IPS-20b (cell line): Measurements from ENCODE around the gene WSB1.

Source experiments
- H3K27ac ChIP-seq: one replicate; pipeline ENCODE4 v1.5.1; 2013; ENCODE audit warnings: low read length
- H3K27me3 ChIP-seq: 2 replicates; pipeline ENCODE4 v1.6.1; 2013; ENCODE audit warnings: mild to moderate bottlenecking, low read length, inconsistent platforms; ENCODE audit not compliant: insufficient read depth
- H3K36me3 ChIP-seq: 2 replicates; pipeline ENCODE4 v1.6.1; 2013; ENCODE audit warnings: low read depth, mild to moderate bottlenecking, inconsistent platforms, low read length, moderate library complexity; ENCODE audit not compliant: insufficient read depth
- H3K4me1 ChIP-seq: 2 replicates; pipeline ENCODE4 v1.6.1; 2013; ENCODE audit warnings: mild to moderate bottlenecking, control low read depth, inconsistent platforms, low read length, moderate library complexity; ENCODE audit not compliant: insufficient read depth
- H3K4me3 ChIP-seq: 2 replicates; pipeline ENCODE4 v1.5.1; 2013; ENCODE audit warnings: mild to moderate bottlenecking, low read length, inconsistent platforms
- H3K9ac ChIP-seq: 2 replicates; pipeline ENCODE4 v1.6.1; 2013; ENCODE audit warnings: low read depth, mild to moderate bottlenecking, inconsistent platforms, low read length, moderate library complexity
- H3K9me3 ChIP-seq: 2 replicates; pipeline ENCODE4 v1.6.1; 2013; ENCODE audit warnings: mild to moderate bottlenecking, low read depth, low read length, inconsistent platforms; ENCODE audit not compliant: insufficient read depth

Gene WSB1

DNA sequence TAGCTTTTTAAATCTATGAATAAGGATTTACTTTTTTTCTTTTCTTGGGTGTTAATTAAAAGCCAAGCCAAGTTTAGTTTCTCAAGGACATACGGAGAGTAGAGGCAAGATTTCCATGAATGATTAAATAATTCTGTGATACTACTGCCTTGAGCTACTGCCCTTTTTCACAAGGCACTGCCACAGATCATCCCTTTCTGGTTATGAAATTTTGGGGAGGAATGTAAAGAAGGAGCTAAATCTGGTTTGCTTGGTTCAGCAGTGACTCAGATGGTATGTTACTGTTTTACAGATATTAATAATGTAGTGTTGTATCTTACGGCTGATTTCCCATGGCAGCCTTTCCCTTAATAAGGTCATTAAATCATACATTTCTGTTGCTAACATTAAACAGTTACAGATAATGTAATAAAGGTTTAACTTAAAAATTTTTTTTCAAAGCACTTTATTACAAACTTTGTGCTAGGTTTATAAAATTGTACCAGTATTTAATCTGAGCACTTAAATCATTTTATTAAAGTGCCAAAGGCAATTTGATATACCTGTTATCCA is 2.6 kb downstream of the WSB1 start:
- Histone ChIP-seq H3K4me3 (peak overlapping the region; percentile 94), H3K27ac (no peak overlapping the region)

DNA sequence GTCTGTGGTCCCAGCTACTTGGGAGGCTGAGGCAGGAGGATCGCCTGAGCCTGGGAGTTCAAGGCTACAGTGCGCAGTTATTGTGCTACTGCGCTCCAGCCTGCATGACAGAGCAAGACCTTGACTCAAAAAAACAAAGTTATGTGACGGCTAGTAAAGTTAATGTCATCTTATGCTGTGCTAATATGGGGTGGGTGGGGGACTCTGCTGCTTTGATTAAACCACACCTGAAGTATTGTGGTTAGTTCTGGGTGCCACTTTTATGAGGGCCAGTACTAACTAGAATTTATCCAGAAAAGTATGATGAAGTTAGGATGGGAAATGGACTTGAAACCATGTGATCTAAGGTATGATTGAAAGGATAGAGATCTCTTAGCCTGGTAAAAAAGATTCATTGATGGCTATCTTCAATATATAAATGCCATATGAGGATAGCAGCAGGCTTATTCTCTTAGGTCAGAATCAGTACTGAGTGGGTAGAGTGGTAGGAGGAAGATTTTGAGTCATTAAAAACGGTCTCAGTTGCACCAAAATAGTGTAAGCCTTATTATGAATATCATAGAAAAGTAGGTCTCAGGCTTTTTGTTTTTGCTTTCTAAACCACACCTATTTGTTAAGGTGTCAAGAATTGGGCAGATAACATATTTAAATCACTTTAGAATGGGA is 5.6 kb downstream of the WSB1 start:
- Histone ChIP-seq H3K27me3 (no peaks in the 10 kb centered on the region), H3K36me3 (peaks cover 13% of the 10 kb centered on the region), H3K9me3 (no peaks in the 10 kb centered on the region), H3K9ac (no peak overlapping the region), H3K4me3 (no peak overlapping the region), H3K4me1 (peaks cover 11% of the 10 kb centered on the region; the same call in 1 of the 2 replicates), H3K27ac (no peak overlapping the region)

More for the DNA sequence above, 2.6 kb downstream of the WSB1 start:
- peak overlapping the region; percentile 93; the same call in 1 of the 2 replicates for H3K9ac ChIP-seq
- H3K27me3 ChIP-seq, result no peaks in the 10 kb centered on the region
- H3K4me1 ChIP-seq, result peaks cover 17% of the 10 kb centered on the region; the same call in 1 of the 2 replicates
- no peaks in the 10 kb centered on the region for H3K9me3 ChIP-seq
- no peaks in the 10 kb centered on the region for H3K36me3 ChIP-seq

DNA sequence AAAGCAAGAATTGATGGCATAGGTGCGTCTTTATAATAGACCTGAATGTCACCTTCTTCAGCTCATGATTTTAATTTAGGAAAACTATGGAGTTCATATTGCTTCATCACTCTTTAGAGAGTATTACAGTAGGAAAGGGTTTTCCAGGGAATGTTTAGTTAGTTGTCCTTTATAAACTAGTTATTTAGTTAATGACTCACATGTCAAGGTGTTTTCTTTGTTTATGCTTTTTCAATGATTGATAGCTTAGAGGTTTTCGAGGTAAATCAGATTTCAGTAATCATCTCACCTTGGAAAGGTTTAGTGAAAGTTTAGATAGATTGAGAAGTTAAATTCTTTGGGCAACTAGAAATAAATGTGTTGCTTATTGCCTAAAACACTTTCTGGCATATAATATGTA is 9.8 kb downstream of the WSB1 start:
- Histone ChIP-seq H3K4me3 (no peak overlapping the region), H3K27me3 (no peaks in the 10 kb centered on the region), H3K36me3 (peaks cover 55% of the 10 kb centered on the region), H3K4me1 (no peaks in the 10 kb centered on the region), H3K9me3 (no peaks in the 10 kb centered on the region), H3K27ac (no peak overlapping the region), H3K9ac (no peak overlapping the region)

DNA sequence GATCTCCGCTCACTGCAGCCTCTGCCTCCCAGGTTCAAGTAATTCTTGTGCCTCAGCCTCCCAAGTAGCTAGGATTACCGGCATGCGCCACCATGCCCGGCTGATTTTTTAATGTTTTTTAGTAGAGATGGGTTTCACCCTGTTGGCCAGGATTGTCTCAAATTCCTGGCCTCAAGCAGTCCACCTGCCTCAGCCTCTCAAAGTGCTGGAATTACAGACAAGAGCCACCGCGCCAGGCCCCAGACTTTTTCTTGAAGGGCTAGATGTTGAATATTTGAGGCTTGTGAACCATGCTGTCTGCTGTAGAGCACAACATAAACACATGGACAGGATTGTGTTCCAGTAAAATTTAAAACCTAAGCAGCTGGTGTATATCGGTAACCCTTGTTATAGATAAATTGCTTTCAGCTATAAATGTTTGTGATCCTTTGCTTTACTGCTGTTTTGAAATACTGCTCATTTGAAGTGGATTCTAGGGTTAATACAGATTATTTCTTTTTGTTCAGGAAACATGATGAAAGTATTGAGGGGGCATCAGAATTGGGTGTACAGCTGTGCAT is 12.4 kb downstream of the WSB1 start:
- H3K27ac ChIP-seq, result no peak overlapping the region
- no peaks in the 10 kb centered on the region for H3K27me3 ChIP-seq
- no peak overlapping the region for H3K4me3 ChIP-seq
- H3K4me1 ChIP-seq, result no peaks in the 10 kb centered on the region
- no peaks in the 10 kb centered on the region for H3K9me3 ChIP-seq
- peaks cover 81% of the 10 kb centered on the region for H3K36me3 ChIP-seq
- no peak overlapping the region for H3K9ac ChIP-seq

DNA sequence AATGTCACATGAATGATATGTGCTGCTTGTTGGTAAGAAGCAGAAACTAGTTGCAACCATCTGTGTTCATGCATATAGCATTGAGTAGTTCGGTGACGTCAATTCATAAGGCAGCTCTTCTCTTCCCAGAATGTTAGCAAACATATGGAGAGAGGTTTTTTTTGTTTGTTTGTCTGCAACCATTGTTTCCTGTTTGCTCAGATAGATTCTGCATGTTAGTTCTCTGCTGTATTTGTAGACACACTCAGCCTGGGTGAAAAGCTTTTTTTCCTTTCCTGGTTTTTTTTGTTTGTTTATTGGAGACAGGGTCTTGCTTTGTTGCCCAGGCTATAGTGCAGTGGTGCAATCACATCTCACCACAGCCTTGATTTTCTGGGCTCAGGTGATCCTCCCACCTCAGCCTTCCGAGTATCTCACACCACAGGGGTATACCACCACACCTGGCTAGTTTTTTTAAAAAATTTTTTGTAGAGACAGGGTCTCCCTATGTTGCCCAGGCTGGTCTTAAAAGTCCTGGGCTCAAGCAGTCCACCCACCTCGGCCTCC is 16.7 kb downstream of the WSB1 start:
- Histone ChIP-seq H3K36me3 (peaks cover 98% of the 10 kb centered on the region), H3K4me3 (no peak overlapping the region), H3K27me3 (no peaks in the 10 kb centered on the region), H3K9me3 (no peaks in the 10 kb centered on the region), H3K9ac (no peak overlapping the region), H3K27ac (no peak overlapping the region), H3K4me1 (no peaks in the 10 kb centered on the region)

DNA sequence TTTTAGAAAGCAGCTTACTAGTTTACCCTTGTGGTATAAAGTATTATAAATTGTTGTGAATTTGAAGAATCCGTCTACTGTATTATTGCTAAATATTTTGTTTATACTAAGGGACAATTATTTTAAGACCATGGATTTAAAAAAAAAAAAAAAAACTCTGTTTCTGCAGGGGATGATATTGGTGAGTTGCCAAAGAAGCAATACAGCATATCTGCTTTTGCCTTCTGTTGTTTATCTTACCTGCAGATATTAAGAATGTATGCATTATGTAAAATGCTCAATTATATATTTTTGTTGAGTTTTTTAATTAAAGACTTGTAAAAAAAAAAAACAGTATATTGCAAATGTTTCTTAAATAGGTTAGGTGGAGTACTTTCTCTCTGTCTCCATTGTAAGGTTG is 19.4 kb downstream of the WSB1 start:
- no peaks in the 10 kb centered on the region for H3K4me1 ChIP-seq
- H3K36me3 ChIP-seq, result peaks cover 90% of the 10 kb centered on the region
- no peak overlapping the region for H3K9ac ChIP-seq
- no peak overlapping the region for H3K4me3 ChIP-seq
- H3K27ac ChIP-seq, result no peak overlapping the region
- H3K9me3 ChIP-seq, result no peaks in the 10 kb centered on the region
- H3K27me3 ChIP-seq, result no peaks in the 10 kb centered on the region

DNA sequence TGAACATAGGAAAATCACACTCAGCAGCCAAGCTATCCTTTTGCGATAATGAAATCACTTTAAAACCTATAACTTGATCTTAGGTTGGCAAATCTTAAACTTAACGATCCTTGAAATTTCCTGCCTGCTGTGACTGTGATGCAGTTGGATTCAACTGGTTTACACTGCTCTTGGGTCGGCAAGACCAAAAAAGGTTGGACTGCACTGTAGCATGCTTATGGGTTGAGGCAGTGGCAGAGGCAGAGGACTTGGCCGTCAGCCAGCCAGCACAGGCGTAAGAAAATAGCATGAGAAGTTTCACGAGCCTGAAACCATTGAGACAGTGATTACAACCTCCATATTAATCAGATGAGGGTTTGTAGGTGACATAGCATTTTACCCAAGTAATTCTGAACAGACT is 21.4 kb downstream of the WSB1 start:
- no peak overlapping the region for H3K27ac ChIP-seq
- H3K4me3 ChIP-seq, result no peak overlapping the region
- H3K4me1 ChIP-seq, result no peaks in the 10 kb centered on the region
- H3K9me3 ChIP-seq, result no peaks in the 10 kb centered on the region
- peaks cover 76% of the 10 kb centered on the region for H3K36me3 ChIP-seq
- no peaks in the 10 kb centered on the region for H3K27me3 ChIP-seq
- no peak overlapping the region for H3K9ac ChIP-seq

DNA sequence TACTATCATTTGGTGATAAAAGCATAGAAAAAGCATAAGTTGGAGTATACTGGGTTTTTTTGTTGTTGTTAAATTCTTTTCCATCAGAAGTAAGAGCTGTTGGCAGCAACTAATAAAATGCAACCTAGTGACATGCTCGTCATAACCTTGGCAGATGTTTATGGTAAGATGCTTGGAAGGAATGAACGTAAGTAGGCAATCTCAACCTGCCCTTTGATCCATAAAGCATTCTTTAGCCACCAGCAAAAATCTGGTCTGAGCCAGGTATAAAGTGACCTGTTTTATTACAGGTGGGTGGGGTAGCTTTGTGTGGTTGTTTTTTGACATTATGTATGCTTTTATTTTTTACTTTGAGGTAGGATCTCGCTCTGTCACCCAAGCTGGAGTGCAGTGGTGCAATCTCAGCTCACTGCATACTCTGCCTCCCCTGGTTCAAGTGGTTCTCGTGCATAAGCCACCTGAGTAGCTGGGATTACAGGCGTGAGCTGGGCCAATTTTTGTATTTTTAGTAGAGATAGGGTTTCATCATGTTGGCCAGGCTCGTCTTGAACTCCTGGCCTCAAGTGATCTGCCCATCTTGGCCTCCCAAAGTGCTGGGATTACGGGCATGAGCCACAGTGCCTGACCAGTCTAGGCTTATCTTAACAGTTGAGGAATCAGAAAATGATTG is 22.0 kb downstream of the WSB1 start:
- Histone ChIP-seq H3K9ac (no peak overlapping the region), H3K27ac (no peak overlapping the region), H3K36me3 (peaks cover 69% of the 10 kb centered on the region)

DNA sequence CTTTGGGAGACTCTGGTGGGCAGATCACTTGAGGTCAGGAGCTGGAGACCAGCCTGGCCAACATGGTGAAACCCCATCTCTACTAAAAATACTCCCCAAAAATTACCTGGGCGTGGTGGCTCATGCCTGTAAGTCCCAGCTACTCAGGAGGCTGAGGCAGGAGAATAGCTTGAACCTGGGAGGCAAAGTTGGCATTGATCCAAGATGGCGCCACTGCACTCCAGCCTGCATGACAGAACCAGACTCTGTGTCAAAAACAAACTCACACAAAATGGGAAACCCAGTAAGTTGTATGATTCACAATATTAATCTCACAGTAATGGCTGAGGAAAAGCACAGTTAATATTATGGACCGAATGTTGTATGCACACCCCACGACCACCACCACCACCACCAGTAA is 24.3 kb downstream of the WSB1 start:
- H3K4me3 ChIP-seq, result no peak overlapping the region
- no peaks in the 10 kb centered on the region for H3K4me1 ChIP-seq
- peaks cover 46% of the 10 kb centered on the region for H3K36me3 ChIP-seq
- no peaks in the 10 kb centered on the region for H3K9me3 ChIP-seq
- H3K27ac ChIP-seq, result no peak overlapping the region
- H3K27me3 ChIP-seq, result no peaks in the 10 kb centered on the region
- H3K9ac ChIP-seq, result no peak overlapping the region

More for the DNA sequence above, 22.0 kb downstream of the WSB1 start:
- Histone ChIP-seq H3K4me3 (no peak overlapping the region), H3K9me3 (no peaks in the 10 kb centered on the region), H3K4me1 (no peaks in the 10 kb centered on the region), H3K27me3 (no peaks in the 10 kb centered on the region)

DNA sequence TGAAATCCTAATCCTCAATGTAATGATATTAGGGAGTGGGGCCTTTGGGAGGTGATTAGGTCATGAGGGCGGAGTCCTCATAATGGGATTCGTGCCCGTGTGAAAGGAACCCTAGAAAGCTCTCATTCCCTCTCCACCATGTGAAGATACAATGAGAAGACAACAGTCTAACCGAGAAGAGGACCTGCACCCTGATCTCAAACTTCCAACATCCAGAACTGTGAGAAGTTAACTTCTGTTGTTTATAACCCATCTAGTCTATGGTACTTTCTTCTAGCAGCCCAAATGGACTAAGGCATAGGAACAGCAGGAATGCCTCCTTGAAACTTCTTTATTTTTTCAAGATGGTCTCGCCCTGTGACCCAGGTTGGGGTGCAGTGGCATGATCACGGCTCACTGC is 24.7 kb downstream of the WSB1 start:
- Histone ChIP-seq H3K4me1 (no peaks in the 10 kb centered on the region), H3K9ac (no peak overlapping the region), H3K27me3 (no peaks in the 10 kb centered on the region), H3K27ac (no peak overlapping the region), H3K9me3 (no peaks in the 10 kb centered on the region), H3K36me3 (peaks cover 42% of the 10 kb centered on the region), H3K4me3 (no peak overlapping the region)

DNA sequence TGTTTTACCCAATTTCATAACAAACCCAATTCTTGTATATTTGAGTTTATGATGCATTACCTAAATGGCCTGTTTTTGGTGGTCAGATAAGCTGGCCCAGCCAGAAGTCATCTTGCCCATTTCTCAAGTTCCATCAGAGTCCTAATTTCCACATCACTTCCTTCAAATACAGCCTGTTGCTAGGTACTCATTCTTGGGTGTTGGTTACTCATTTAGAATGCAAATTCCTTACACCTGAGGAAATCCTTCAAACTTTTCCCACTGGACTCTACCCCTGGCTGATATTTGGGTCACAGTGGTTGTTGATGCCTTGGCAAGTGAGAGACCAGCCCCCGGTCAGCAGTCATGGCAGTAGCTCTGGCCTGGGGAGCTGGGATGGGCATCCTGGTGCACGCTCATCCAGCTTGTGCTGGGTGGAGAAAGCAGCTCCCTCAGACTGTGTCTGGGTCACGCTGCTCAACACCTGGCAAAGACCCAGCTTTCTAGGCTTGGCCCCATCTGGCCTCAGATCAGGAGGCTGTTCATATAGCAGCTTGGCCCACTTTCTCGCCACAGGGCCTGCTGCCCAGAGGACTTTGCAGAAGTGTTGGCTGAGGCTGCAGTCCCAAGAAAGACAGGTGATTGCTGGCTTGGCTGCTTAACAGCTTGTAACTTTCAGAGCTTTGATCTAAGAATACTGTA is 25.8 kb downstream of the WSB1 start:
- Histone ChIP-seq H3K36me3 (peaks cover 34% of the 10 kb centered on the region), H3K9ac (no peak overlapping the region), H3K27me3 (no peaks in the 10 kb centered on the region), H3K4me1 (no peaks in the 10 kb centered on the region), H3K4me3 (no peak overlapping the region), H3K27ac (no peak overlapping the region), H3K9me3 (no peaks in the 10 kb centered on the region)
